ENCODE measurements around the gene C4BPA.

- no peak for TF ChIP-seq ESRRG (CRISPR knock-in tag; IDR thresholded peaks at IDR 0.05)
- TF ChIP-seq PPARA (CRISPR knock-in tag; IDR thresholded peaks at IDR 0.05; ENCODE audit: borderline replicate concordance): no peak
- TF ChIP-seq RARB (CRISPR knock-in tag; IDR thresholded peaks at IDR 0.05): no peak
- TF ChIP-seq ZNF565 (CRISPR knock-in tag; conservative IDR thresholded peaks at IDR 0.05; ENCODE audit: low read depth): no peak
Measured at GRCh38 chr1:207155028-207155427, 51.0 kb downstream of the C4BPA start.
